IPS-18c (cell line): ENCODE data around the gene RACK1.

Source experiments
- H3K4me3 ChIP-seq: 2 replicates; pipeline ENCODE4 v1.7.0; 2013; ENCODE audit warnings: low read depth, mild to moderate bottlenecking, low read length, moderate library complexity; ENCODE audit not compliant: insufficient read depth
- H3K9me3 ChIP-seq: one replicate; pipeline ENCODE4 v1.6.1; 2013; ENCODE audit warnings: mild to moderate bottlenecking, low read length, moderate library complexity; ENCODE audit not compliant: control insufficient read depth, insufficient read depth

Gene RACK1

GRCh38 chr5:181193656-181194055 is 50.0 kb downstream of the RACK1 start:
- no peak overlapping the region for H3K4me3 ChIP-seq
- H3K9me3 ChIP-seq = no peaks in the 10 kb centered on the region

- peak overlapping the region; percentile 81 for H3K4me3 ChIP-seq
- H3K9me3 ChIP-seq = no peaks in the 10 kb centered on the region
Measured at GRCh38 chr5:181192337-181193046, 51.2 kb downstream of the RACK1 start.

- H3K9me3 ChIP-seq = no peaks in the 10 kb centered on the region
- H3K4me3 ChIP-seq = peak overlapping the region; percentile 81
Measured at GRCh38 chr5:181191526-181192336, 52.0 kb downstream of the RACK1 start.

GRCh38 chr5:181190711-181191525 is 52.8 kb downstream of the RACK1 start:
- H3K9me3 ChIP-seq = no peaks in the 10 kb centered on the region
- peak overlapping the region; percentile 65 for H3K4me3 ChIP-seq

GRCh38 chr5:181189962-181190710 is 53.6 kb downstream of the RACK1 start:
- Histone ChIP-seq H3K9me3 (no peaks in the 10 kb centered on the region), H3K4me3 (peak overlapping the region; percentile 65)

GRCh38 chr5:181189363-181189961 is 54.2 kb downstream of the RACK1 start:
- peak overlapping the region; percentile 65 for H3K4me3 ChIP-seq
- H3K9me3 ChIP-seq = no peaks in the 10 kb centered on the region

- peak overlapping the region; percentile 65 for H3K4me3 ChIP-seq
- no peaks in the 10 kb centered on the region for H3K9me3 ChIP-seq
Measured at GRCh38 chr5:181188700-181189362, 54.9 kb downstream of the RACK1 start.

- Histone ChIP-seq H3K9me3 (no peaks in the 10 kb centered on the region), H3K4me3 (peak overlapping the region; percentile 65)
Measured at GRCh38 chr5:181187500-181188213, 56.0 kb downstream of the RACK1 start.

- Histone ChIP-seq H3K9me3 (no peaks in the 10 kb centered on the region), H3K4me3 (peak overlapping the region; percentile 65)
Measured at GRCh38 chr5:181186986-181187499, 56.7 kb downstream of the RACK1 start.
